LHCN-M2 (cell line): ENCODE results near the gene LRTM1. TPM values are rescaled to one million over a fixed set of nuclear protein-coding genes. Genes with fewer than 3 reads are reported as not detected.

Source experiments
- DNase-seq: peaks from one replicate; pipeline ENCODE4 v3.0.0-alpha.2; 2012; ENCODE audit warnings: low read depth
- polyA plus RNA-seq: library from polyadenylated mRNA; unstranded; fragments of >200 nt; gene quantifications from one replicate; pipeline ENCODE4 v1.2.1, GENCODE V29; 2012; ENCODE audit warnings: missing spikeins
- total RNA-seq: library from RNA; depleted of rRNA; stranded (reverse); fragments of >200 nt; gene quantifications from 2 replicates; pipeline ENCODE4 v1.2.3, GENCODE V29; 2014; rRNA removed

The LRTM1 gene
- not detected in 2 replicates for total RNA-seq
- not detected for polyA plus RNA-seq

GRCh38 chr3:54928046-54928770 lies at the start of gene LRTM1:
TSS of gene LRTM1 (minus strand) at chr3:54928059. CDS start at chr3:54927911, 148 bp downstream.
- DNase-seq: no peak

- DNase-seq: no peak
Observed at GRCh38 chr3:54977439-54977838, 49.6 kb upstream of the LRTM1 start.

- peak; percentile 70 for DNase-seq
Observed at GRCh38 chr3:54970895-54971294, 43.0 kb upstream of the LRTM1 start.

- no peak for DNase-seq
Observed at GRCh38 chr3:54969652-54970051, 41.8 kb upstream of the LRTM1 start.

GRCh38 chr3:54968546-54969172 lies 40.8 kb upstream of the LRTM1 start:
- peak; percentile 37 for DNase-seq

GRCh38 chr3:54967731-54968161 lies 39.9 kb upstream of the LRTM1 start:
- peak; percentile 34 for DNase-seq

- no peak for DNase-seq
Observed at GRCh38 chr3:54966979-54967378, 39.1 kb upstream of the LRTM1 start.

GRCh38 chr3:54965746-54966145 lies 37.9 kb upstream of the LRTM1 start:
- DNase-seq: peak; percentile 57

GRCh38 chr3:54964081-54964480 lies 36.2 kb upstream of the LRTM1 start:
- no peak for DNase-seq

- DNase-seq: no peak
Observed at GRCh38 chr3:54963641-54964040, 35.8 kb upstream of the LRTM1 start.

GRCh38 chr3:54962200-54962599 lies 34.3 kb upstream of the LRTM1 start:
- DNase-seq: no peak

- no peak for DNase-seq
Observed at GRCh38 chr3:54960701-54961100, 32.8 kb upstream of the LRTM1 start.

- DNase-seq: no peak
Observed at GRCh38 chr3:54960082-54960481, 32.2 kb upstream of the LRTM1 start.

GRCh38 chr3:54957711-54958110 lies 29.9 kb upstream of the LRTM1 start:
- DNase-seq: no peak

GRCh38 chr3:54955941-54956340 lies 28.1 kb upstream of the LRTM1 start:
- DNase-seq: no peak

GRCh38 chr3:54955496-54955895 lies 27.6 kb upstream of the LRTM1 start:
- DNase-seq: no peak

GRCh38 chr3:54954521-54954920 lies 26.7 kb upstream of the LRTM1 start:
- no peak for DNase-seq

- peak; percentile 65 for DNase-seq
Observed at GRCh38 chr3:54954022-54954421, 26.2 kb upstream of the LRTM1 start.

GRCh38 chr3:54951405-54951804 lies 23.5 kb upstream of the LRTM1 start:
- peak; percentile 82 for DNase-seq

- no peak for DNase-seq
Observed at GRCh38 chr3:54950391-54951003, 22.6 kb upstream of the LRTM1 start.

GRCh38 chr3:54949491-54950044 lies 21.7 kb upstream of the LRTM1 start:
- DNase-seq: no peak

GRCh38 chr3:54941690-54942362 lies 14.0 kb upstream of the LRTM1 start:
- DNase-seq: no peak
